GM23338 (cell line): ENCODE measurements around the gene AP1M2. TPM values are rescaled to one million over a fixed set of nuclear protein-coding genes. Genes with fewer than 3 reads are reported as not detected.

Experiments used
- ATAC-seq: fragments of 200-7000 bp; cut with Tn5 transposase; 3 replicates; pipeline ENCODE4 v1.9.1; 2020
- DNase-seq: peaks from one replicate; pipeline ENCODE4 v3.0.0-alpha.2; 2015; ENCODE audit warnings: low spot score
- H2AFZ ChIP-seq: fragments of 200-600 bp; sonication (generic); 2 replicates; pipeline ENCODE4 v1.8.0; 2016; ENCODE audit warnings: antibody characterized with exemption, mild to moderate bottlenecking, moderate library complexity
- H3F3A ChIP-seq: fragments of 200-600 bp; sonication (generic); replicated peaks from 2 replicates; pipeline ENCODE4 v1.8.0; 2017; ENCODE audit warnings: antibody characterized with exemption, mixed run types, low read depth
- H3K27ac ChIP-seq: fragments of 200-600 bp; sonication (generic); 2 replicates; pipeline ENCODE4 v1.6.1; 2016; ENCODE audit warnings: low read depth
- H3K27me3 ChIP-seq: fragments of 200-600 bp; sonication (generic); 2 replicates; pipeline ENCODE4 v1.8.0; 2016; ENCODE audit warnings: mild to moderate bottlenecking, mixed run types, moderate library complexity; ENCODE audit not compliant: insufficient read depth
- H3K36me3 ChIP-seq: fragments of 200-600 bp; sonication (generic); 2 replicates; pipeline ENCODE4 v1.8.0; 2016; ENCODE audit warnings: mild to moderate bottlenecking; ENCODE audit not compliant: insufficient read depth
- H3K4me1 ChIP-seq: fragments of 200-600 bp; sonication (generic); 2 replicates; pipeline ENCODE4 v1.8.0; 2016; ENCODE audit warnings: mild to moderate bottlenecking, moderate library complexity; ENCODE audit not compliant: insufficient read depth
- H3K4me2 ChIP-seq: fragments of 200-600 bp; sonication (generic); 2 replicates; pipeline ENCODE4 v1.7.1; 2017; ENCODE audit warnings: mixed run types
- H3K4me3 ChIP-seq: fragments of 200-600 bp; sonication (generic); 2 replicates; pipeline ENCODE4 v1.6.1; 2016; ENCODE audit warnings: mixed run types
- H3K79me2 ChIP-seq: fragments of 200-600 bp; sonication (generic); replicated peaks from 2 replicates; pipeline ENCODE4 v1.8.0; 2017; ENCODE audit warnings: mild to moderate bottlenecking; ENCODE audit not compliant: insufficient read depth
- H3K9me2 ChIP-seq: fragments of 200-600 bp; sonication (generic); 2 replicates; pipeline ENCODE4 v1.8.0; 2017; ENCODE audit not compliant: insufficient read depth
- H4K20me1 ChIP-seq: fragments of 200-600 bp; sonication (generic); replicated peaks from 2 replicates; pipeline ENCODE4 v1.8.0; 2017; ENCODE audit warnings: mild to moderate bottlenecking; ENCODE audit not compliant: insufficient read depth
- H3K27ac Mint-ChIP-seq: 2 replicates; pipeline ENCODE4 v1.8.0; 2020; ENCODE audit warnings: inconsistent platforms, mild to moderate bottlenecking, moderate library complexity, mixed read lengths
- H3K27me3 Mint-ChIP-seq: 3 replicates; pipeline ENCODE4 v1.8.0; 2022; ENCODE audit warnings: low read depth, mild to moderate bottlenecking, moderate library complexity, mixed read lengths, inconsistent platforms; ENCODE audit not compliant: insufficient read depth, poor library complexity
- H3K36me3 Mint-ChIP-seq: 3 replicates; pipeline ENCODE4 v1.8.0; 2021; ENCODE audit warnings: low read depth, mild to moderate bottlenecking, inconsistent platforms, moderate library complexity, mixed read lengths
- H3K4me1 Mint-ChIP-seq: 3 replicates; pipeline ENCODE4 v1.8.0; 2020; ENCODE audit warnings: mild to moderate bottlenecking, inconsistent platforms, mixed read lengths
- H3K4me3 Mint-ChIP-seq: 3 replicates; pipeline ENCODE4 v1.8.0; 2021; ENCODE audit warnings: moderate library complexity, mild to moderate bottlenecking, inconsistent platforms, mixed read lengths
- H3K9me3 Mint-ChIP-seq: 3 replicates; pipeline ENCODE4 v1.8.0; 2020; ENCODE audit warnings: moderate library complexity, mild to moderate bottlenecking, inconsistent platforms, mixed read lengths
- EZH2phosphoT487 ChIP-seq: fragments of 200-600 bp; sonication (generic); IDR thresholded peaks from one replicate; pipeline ENCODE4 v1.8.1; 2018; ENCODE audit warnings: antibody characterized with exemption; ENCODE audit not compliant: unreplicated experiment
- NANOG ChIP-seq: IDR thresholded peaks from 2 replicates; pipeline ENCODE4 v1.6.1; 2016; ENCODE audit warnings: antibody characterized with exemption, borderline replicate concordance
- POLR2AphosphoS5 ChIP-seq: IDR thresholded peaks from 2 replicates; pipeline ENCODE4 v1.6.1; 2016; ENCODE audit warnings: antibody characterized with exemption, low read depth
- STAT1 ChIP-seq: IDR thresholded peaks from one replicate; pipeline ENCODE4 v1.6.1; 2016; ENCODE audit warnings: antibody characterized with exemption; ENCODE audit not compliant: unreplicated experiment
- ZNF114 ChIP-seq: fragments of 250-450 bp; sonication (Bioruptor Pico); IDR thresholded peaks from 2 replicates; pipeline ENCODE4 v1.5.0; 2020; ENCODE audit warnings: mild to moderate bottlenecking, moderate library complexity
- long read RNA-seq: library from polyadenylated mRNA; unstranded; transcript quantifications from one replicate; pipeline ENCODE4 v2.0.0, GENCODE V29; 2020; ENCODE audit not compliant: unreplicated experiment
- polyA plus RNA-seq: library from polyadenylated mRNA; unstranded; fragments of >200 nt; fragmentation: Nextera tagmentation; extraction: Ambion mirVana; gene quantifications from 2 replicates; pipeline ENCODE4 v1.2.1, GENCODE V29; 2016
- total RNA-seq: library from RNA; depleted of rRNA; stranded (reverse); fragments of >200 nt; shearing (Covaris generic); gene quantifications from 2 replicates; pipeline ENCODE4 v1.2.3, GENCODE V29; 2014; rRNA removed
- TF ChIP-seq, protein P1 (sequence below): IDR thresholded peaks from 2 replicates; pipeline ENCODE4 v1.6.1; 2016; ENCODE audit warnings: antibody characterized with exemption
- TF ChIP-seq, protein P2 (sequence below), 2 experiments: fragments of 200-600 bp in 1 of 2; sonication (generic) in 1 of 2; conservative IDR thresholded peaks; 2 replicates each; pipeline versions ENCODE4 v1.5.1 to v1.6.1; 2016 to 2017; ENCODE audit warnings: antibody characterized with exemption in 2 of 2, low read depth in 2 of 2, mild to moderate bottlenecking in 2 of 2, moderate library complexity in 1 of 2
- TF ChIP-seq, protein P3 (sequence below): IDR thresholded peaks from one replicate; pipeline ENCODE4 v1.6.1; 2018; ENCODE audit warnings: antibody characterized with exemption; ENCODE audit not compliant: unreplicated experiment

Gene AP1M2
- total RNA-seq (158 and 165 TPM in 2 replicates), polyA plus RNA-seq (128 and 141 TPM in 2 replicates)
- long read RNA-seq, transcript AP1M2-207 (12 exons, 1,757 nt), result minor isoform, 30 of 221 reads
- long read RNA-seq, transcript AP1M2-201 (12 exons, 1,749 nt), result major isoform, 161 of 221 reads
- long read RNA-seq, partial matches to known transcripts, result 9 of 221 reads
- long read RNA-seq, other reads (novel, unspliced or antisense), result 21 of 221 reads

DNA sequence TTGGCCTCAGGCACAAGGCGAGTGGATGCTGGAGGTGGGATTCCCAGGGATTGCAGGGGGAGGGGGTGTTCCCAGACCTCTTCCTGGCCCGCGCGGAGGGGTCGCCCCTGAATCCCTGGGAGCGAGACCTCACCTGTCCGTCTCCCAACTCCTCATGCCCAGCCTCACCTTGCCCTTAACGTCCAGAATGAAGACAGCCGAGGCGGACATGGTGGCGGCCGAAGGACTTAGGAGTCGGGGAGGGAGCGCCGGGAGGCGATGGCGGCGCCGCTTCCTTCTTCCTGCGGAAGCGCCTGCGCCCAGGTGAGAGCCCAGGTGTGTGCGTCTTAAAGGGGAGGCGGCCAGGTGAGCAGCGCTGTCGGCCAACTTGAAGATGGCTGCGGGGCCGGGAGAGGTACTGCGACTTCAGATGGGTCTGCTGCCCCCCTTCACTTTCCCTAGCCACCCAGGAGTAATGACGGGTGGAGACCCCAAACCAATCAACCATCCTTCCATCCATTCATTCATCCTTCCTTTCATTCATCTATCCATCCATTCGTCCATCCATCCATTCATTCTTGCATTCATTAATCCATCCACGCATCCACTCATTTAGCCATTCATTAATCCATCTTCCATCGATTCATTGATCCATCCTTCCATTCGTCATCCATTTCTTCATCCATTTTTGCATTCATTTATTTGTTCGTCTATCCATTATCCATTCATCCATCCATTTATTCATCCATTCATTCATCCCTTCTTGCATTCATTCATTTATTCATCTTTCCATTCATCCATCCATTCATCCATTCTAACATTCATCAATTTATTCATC lies at the start of gene AP1M2:
Gene AP1M2 (minus strand): TSS at position 291 of the 817 bp plus-strand sequence. CDS start 81 bp downstream, at position 210.
- peak within 1 kb of the TSS; percentile 91 for H3K4me3 Mint-ChIP-seq
- no peaks in the 10 kb centered on the region for H4K20me1 ChIP-seq
- H3K9me2 ChIP-seq, result peaks cover 7% of the 10 kb centered on the region
- H3K27me3 ChIP-seq, result no peaks in the 10 kb centered on the region
- peak within 1 kb of the TSS; percentile 89 for H3K4me2 ChIP-seq
- H3K36me3 ChIP-seq, result peaks cover 4% of the 10 kb centered on the region
- peaks cover 13% of the 10 kb centered on the region for H3K27me3 Mint-ChIP-seq
- H3F3A ChIP-seq, result peaks cover 13% of the 10 kb centered on the region; the same call in 1 of the 2 replicates
- DNase-seq (peak; percentile 94), ATAC-seq (peak; percentile 96)
- H3K27ac ChIP-seq, result no peak within 1 kb of the TSS
- no peaks in the 10 kb centered on the region; the same call in none of the 3 replicates for H3K9me3 Mint-ChIP-seq
- peaks cover 11% of the 10 kb centered on the region; the same call in 2 of the 3 replicates for H3K4me1 Mint-ChIP-seq
- H2AFZ ChIP-seq, result peak within 1 kb of the TSS; percentile 90
- H3K36me3 Mint-ChIP-seq, result peaks cover 23% of the 10 kb centered on the region
- peak within 1 kb of the TSS; percentile 88 for H3K27ac Mint-ChIP-seq
- peaks cover 9% of the 10 kb centered on the region; the same call in 1 of the 2 replicates for H3K4me1 ChIP-seq
- peak within 1 kb of the TSS; percentile 87 for H3K4me3 ChIP-seq
- H3K79me2 ChIP-seq, result peaks cover 17% of the 10 kb centered on the region
- no peak for TF ChIP-seq STAT1
- peak; percentile 87 for TF ChIP-seq POLR2AphosphoS5
- TF ChIP-seq, protein P1, sequence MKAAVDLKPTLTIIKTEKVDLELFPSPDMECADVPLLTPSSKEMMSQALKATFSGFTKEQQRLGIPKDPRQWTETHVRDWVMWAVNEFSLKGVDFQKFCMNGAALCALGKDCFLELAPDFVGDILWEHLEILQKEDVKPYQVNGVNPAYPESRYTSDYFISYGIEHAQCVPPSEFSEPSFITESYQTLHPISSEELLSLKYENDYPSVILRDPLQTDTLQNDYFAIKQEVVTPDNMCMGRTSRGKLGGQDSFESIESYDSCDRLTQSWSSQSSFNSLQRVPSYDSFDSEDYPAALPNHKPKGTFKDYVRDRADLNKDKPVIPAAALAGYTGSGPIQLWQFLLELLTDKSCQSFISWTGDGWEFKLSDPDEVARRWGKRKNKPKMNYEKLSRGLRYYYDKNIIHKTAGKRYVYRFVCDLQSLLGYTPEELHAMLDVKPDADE, result peak; percentile 34; the same call in 1 of the 2 replicates

DNA sequence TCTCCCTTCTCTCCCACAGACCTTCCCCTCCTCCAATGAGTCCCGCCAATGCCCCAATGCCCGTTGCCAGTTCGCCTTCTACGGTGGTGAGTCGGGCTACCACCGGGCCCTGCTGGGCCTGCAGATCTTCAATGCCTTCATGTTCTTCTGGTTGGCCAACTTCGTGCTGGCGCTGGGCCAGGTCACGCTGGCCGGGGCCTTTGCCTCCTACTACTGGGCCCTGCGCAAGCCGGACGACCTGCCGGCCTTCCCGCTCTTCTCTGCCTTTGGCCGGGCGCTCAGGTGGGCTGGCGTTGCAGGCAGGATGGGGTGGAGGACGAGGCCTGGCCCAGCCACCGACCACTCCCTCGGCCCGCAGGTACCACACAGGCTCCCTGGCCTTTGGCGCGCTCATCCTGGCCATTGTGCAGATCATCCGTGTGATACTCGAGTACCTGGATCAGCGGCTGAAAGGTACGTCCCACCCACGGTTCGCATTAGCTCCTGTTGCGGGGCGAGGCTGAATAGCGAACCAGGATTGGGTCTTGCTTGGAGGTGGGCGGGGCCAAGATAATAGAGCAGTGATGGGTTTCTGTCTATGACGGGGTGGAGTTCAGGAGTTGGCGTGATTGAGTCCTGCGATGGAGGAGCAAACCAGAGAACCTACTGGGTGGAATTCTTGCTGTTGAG lies 49.3 kb upstream of the AP1M2 start:
- peak; percentile 91 for ATAC-seq
- Histone ChIP-seq H4K20me1 (peaks cover 4% of the 10 kb centered on the region; the same call in 1 of the 2 replicates), H3F3A (peaks cover 9% of the 10 kb centered on the region; the same call in 1 of the 2 replicates), H3K27me3 (no peaks in the 10 kb centered on the region), H3K79me2 (no peaks in the 10 kb centered on the region), H3K27ac (no peak overlapping the region), H3K36me3 (peaks cover 16% of the 10 kb centered on the region; the same call in 1 of the 2 replicates), H3K9me2 (no peaks in the 10 kb centered on the region), H2AFZ (no peak overlapping the region), H3K4me3 (no peak overlapping the region), H3K4me2 (no peak overlapping the region), H3K4me1 (no peaks in the 10 kb centered on the region; the same call in 1 of the 2 replicates)
- Mint-ChIP-seq H3K36me3 (peaks cover 80% of the 10 kb centered on the region), H3K4me3 (no peak overlapping the region), H3K27ac (peak overlapping the region; percentile 47), H3K27me3 (peaks cover 5% of the 10 kb centered on the region), H3K4me1 (peaks cover 11% of the 10 kb centered on the region; the same call in 2 of the 3 replicates), H3K9me3 (no peaks in the 10 kb centered on the region; the same call in 2 of the 3 replicates)
- DNase-seq, result peak; percentile 82
- no peak for TF ChIP-seq POLR2AphosphoS5
- TF ChIP-seq, protein P1, result no peak
- TF ChIP-seq EZH2phosphoT487, result no peak
- TF ChIP-seq STAT1, result no peak
- TF ChIP-seq ZNF114, result no peak
- TF ChIP-seq, protein P2, sequence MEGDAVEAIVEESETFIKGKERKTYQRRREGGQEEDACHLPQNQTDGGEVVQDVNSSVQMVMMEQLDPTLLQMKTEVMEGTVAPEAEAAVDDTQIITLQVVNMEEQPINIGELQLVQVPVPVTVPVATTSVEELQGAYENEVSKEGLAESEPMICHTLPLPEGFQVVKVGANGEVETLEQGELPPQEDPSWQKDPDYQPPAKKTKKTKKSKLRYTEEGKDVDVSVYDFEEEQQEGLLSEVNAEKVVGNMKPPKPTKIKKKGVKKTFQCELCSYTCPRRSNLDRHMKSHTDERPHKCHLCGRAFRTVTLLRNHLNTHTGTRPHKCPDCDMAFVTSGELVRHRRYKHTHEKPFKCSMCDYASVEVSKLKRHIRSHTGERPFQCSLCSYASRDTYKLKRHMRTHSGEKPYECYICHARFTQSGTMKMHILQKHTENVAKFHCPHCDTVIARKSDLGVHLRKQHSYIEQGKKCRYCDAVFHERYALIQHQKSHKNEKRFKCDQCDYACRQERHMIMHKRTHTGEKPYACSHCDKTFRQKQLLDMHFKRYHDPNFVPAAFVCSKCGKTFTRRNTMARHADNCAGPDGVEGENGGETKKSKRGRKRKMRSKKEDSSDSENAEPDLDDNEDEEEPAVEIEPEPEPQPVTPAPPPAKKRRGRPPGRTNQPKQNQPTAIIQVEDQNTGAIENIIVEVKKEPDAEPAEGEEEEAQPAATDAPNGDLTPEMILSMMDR (conservative IDR thresholded peaks at IDR 0.05; ENCODE audit: low read depth in 2 of 2), result no peak
- TF ChIP-seq, protein P3, sequence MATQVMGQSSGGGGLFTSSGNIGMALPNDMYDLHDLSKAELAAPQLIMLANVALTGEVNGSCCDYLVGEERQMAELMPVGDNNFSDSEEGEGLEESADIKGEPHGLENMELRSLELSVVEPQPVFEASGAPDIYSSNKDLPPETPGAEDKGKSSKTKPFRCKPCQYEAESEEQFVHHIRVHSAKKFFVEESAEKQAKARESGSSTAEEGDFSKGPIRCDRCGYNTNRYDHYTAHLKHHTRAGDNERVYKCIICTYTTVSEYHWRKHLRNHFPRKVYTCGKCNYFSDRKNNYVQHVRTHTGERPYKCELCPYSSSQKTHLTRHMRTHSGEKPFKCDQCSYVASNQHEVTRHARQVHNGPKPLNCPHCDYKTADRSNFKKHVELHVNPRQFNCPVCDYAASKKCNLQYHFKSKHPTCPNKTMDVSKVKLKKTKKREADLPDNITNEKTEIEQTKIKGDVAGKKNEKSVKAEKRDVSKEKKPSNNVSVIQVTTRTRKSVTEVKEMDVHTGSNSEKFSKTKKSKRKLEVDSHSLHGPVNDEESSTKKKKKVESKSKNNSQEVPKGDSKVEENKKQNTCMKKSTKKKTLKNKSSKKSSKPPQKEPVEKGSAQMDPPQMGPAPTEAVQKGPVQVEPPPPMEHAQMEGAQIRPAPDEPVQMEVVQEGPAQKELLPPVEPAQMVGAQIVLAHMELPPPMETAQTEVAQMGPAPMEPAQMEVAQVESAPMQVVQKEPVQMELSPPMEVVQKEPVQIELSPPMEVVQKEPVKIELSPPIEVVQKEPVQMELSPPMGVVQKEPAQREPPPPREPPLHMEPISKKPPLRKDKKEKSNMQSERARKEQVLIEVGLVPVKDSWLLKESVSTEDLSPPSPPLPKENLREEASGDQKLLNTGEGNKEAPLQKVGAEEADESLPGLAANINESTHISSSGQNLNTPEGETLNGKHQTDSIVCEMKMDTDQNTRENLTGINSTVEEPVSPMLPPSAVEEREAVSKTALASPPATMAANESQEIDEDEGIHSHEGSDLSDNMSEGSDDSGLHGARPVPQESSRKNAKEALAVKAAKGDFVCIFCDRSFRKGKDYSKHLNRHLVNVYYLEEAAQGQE, result no peak
- TF ChIP-seq NANOG, result no peak
